GM18498 (cell line): Measurements from ENCODE around the gene PNPLA7.

ENCODE experiments used
- ATAC-seq: cut with Tn5 transposase; IDR thresholded peaks from one replicate; pipeline ENCODE4 v1.9.1; 2021; ENCODE audit warnings: mild to moderate bottlenecking, moderate library complexity; ENCODE audit not compliant: unreplicated experiment

PNPLA7 gene

GRCh38 chr9:137497921-137498719, 52.1 kb downstream of the PNPLA7 start:
- no peak for ATAC-seq

- no peak for ATAC-seq
Measured at GRCh38 chr9:137496601-137497375, 53.4 kb downstream of the PNPLA7 start.

- no peak for ATAC-seq
Measured at GRCh38 chr9:137494550-137495351, 55.5 kb downstream of the PNPLA7 start.

- no peak for ATAC-seq
Measured at GRCh38 chr9:137494104-137494544, 56.1 kb downstream of the PNPLA7 start.

GRCh38 chr9:137493364-137494103, 56.7 kb downstream of the PNPLA7 start:
- no peak for ATAC-seq

GRCh38 chr9:137492464-137493363, 57.5 kb downstream of the PNPLA7 start:
- ATAC-seq = no peak

GRCh38 chr9:137491735-137492432, 58.3 kb downstream of the PNPLA7 start:
- ATAC-seq = no peak

GRCh38 chr9:137490532-137491186, 59.5 kb downstream of the PNPLA7 start:
- no peak for ATAC-seq

GRCh38 chr9:137488906-137489305, 61.3 kb downstream of the PNPLA7 start:
- no peak for ATAC-seq

- no peak for ATAC-seq
Measured at GRCh38 chr9:137488327-137488653, 61.9 kb downstream of the PNPLA7 start.

GRCh38 chr9:137487454-137488326, 62.5 kb downstream of the PNPLA7 start:
- no peak for ATAC-seq

- no peak for ATAC-seq
Measured at GRCh38 chr9:137486545-137487453, 63.4 kb downstream of the PNPLA7 start.

GRCh38 chr9:137486141-137486490, 64.1 kb downstream of the PNPLA7 start:
- no peak for ATAC-seq

- ATAC-seq = no peak
Measured at GRCh38 chr9:137485343-137486140, 64.7 kb downstream of the PNPLA7 start.

- ATAC-seq = no peak
Measured at GRCh38 chr9:137484551-137485315, 65.5 kb downstream of the PNPLA7 start.
